HEK293 (cell line): ENCODE results near the gene APOC1.
A peak's percentile ranks its signal among the peaks of the same experiment; 100 is the strongest.

Source experiments
- CTCF ChIA-PET: fragments of 350-600 bp; formaldehyde crosslinking; extraction: SDS; loops from one replicate; lab custom pipeline; 2021; ENCODE audit warnings: antibody characterized with exemption; lab: Yijun Ruan, JAX
- POLR2A ChIA-PET: fragments of 300-600 bp; formaldehyde crosslinking; extraction: SDS; loops from one replicate; lab custom pipeline; 2020; ENCODE audit warnings: antibody characterized with exemption, inconsistent platforms; lab: Yijun Ruan, JAX
- H3K27ac ChIP-seq: fragments of 200-500 bp; sonication (Bioruptor generic); 2 replicates; pipeline ENCODE4 v1.5.1; 2014; ENCODE audit warnings: low read depth, low read length, control low read depth, inconsistent platforms; ENCODE audit errors: extremely low read depth
- H3K36me3 ChIP-seq, 2 experiments: fragments of 200-500 bp in 1 of 2; sonication (Bioruptor generic) in 1 of 2; 1 replicate in 1 of 2; 2 replicates in 1 of 2; pipeline ENCODE4 v1.5.1; 2014 to 2017; ENCODE audit warnings: inconsistent platforms in 2 of 2, low read length in 2 of 2; ENCODE audit not compliant: control insufficient read depth in 2 of 2, insufficient read depth in 1 of 2
- H3K4me1 ChIP-seq: fragments of 200-500 bp; sonication (Bioruptor generic); 2 replicates; pipeline ENCODE4 v1.5.1; 2014; ENCODE audit warnings: mild to moderate bottlenecking, low read length, inconsistent platforms; ENCODE audit not compliant: control insufficient read depth, insufficient read depth
- H3K4me3 ChIP-seq: 2 replicates; pipeline ENCODE4 v1.5.1; 2011; ENCODE audit warnings: low read depth, mild to moderate bottlenecking, control low read depth, low read length, moderate library complexity
- H3K9me3 ChIP-seq: fragments of 200-500 bp; sonication (Bioruptor generic); 2 replicates; pipeline ENCODE4 v1.5.1; 2014; ENCODE audit warnings: low read depth, low read length, inconsistent platforms; ENCODE audit not compliant: control insufficient read depth, insufficient read depth
- GFI1B ChIP-seq: fragments of 450-650 bp; formaldehyde crosslinking; IDR thresholded peaks from 2 replicates; pipeline ENCODE4 v1.5.1; 2016; ENCODE audit warnings: missing biosample characterization, missing genetic modification characterization
- SCRT1 ChIP-seq: fragments of 450-650 bp; formaldehyde crosslinking; IDR thresholded peaks from 2 replicates; pipeline ENCODE4 v1.5.1; 2016; ENCODE audit warnings: missing biosample characterization, missing genetic modification characterization, borderline replicate concordance
- SCRT2 ChIP-seq: fragments of 450-650 bp; formaldehyde crosslinking; IDR thresholded peaks from 2 replicates; pipeline ENCODE4 v1.5.1; 2016; ENCODE audit warnings: missing biosample characterization, missing genetic modification characterization
- ZBTB48 ChIP-seq: fragments of 450-650 bp; formaldehyde crosslinking; IDR thresholded peaks from 2 replicates; pipeline ENCODE4 v1.5.1; 2016; ENCODE audit warnings: missing biosample characterization, missing genetic modification characterization
- ZBTB8A ChIP-seq: fragments of 450-650 bp; formaldehyde crosslinking; IDR thresholded peaks from 2 replicates; pipeline ENCODE4 v1.5.1; 2016; ENCODE audit warnings: missing biosample characterization, missing genetic modification characterization
- ZNF112 ChIP-seq: fragments of 450-650 bp; formaldehyde crosslinking; IDR thresholded peaks from 2 replicates; pipeline ENCODE4 v1.5.0; 2017; ENCODE audit warnings: missing biosample characterization, missing genetic modification characterization
- ZNF514 ChIP-seq: fragments of 450-650 bp; formaldehyde crosslinking; IDR thresholded peaks from 2 replicates; pipeline ENCODE4 v1.5.1; 2016; ENCODE audit warnings: missing biosample characterization, missing genetic modification characterization
- ZNF521 ChIP-seq: fragments of 450-650 bp; formaldehyde crosslinking; IDR thresholded peaks from 2 replicates; pipeline ENCODE4 v1.5.1; 2017; ENCODE audit warnings: missing biosample characterization, mild to moderate bottlenecking, missing genetic modification characterization
- ZNF654 ChIP-seq: fragments of 450-650 bp; formaldehyde crosslinking; IDR thresholded peaks from 2 replicates; pipeline ENCODE4 v1.5.1; 2016; ENCODE audit warnings: low read depth, missing biosample characterization, missing genetic modification characterization
- ZNF747 ChIP-seq: fragments of 450-650 bp; formaldehyde crosslinking; IDR thresholded peaks from 2 replicates; pipeline ENCODE4 v1.5.1; 2016; ENCODE audit warnings: missing biosample characterization, missing genetic modification characterization
- TF ChIP-seq, protein P1 (sequence below): fragments of 450-650 bp; formaldehyde crosslinking; IDR thresholded peaks from 2 replicates; pipeline ENCODE4 v1.5.1; 2016; ENCODE audit warnings: missing biosample characterization, missing genetic modification characterization
- TF ChIP-seq, protein P2 (sequence below): fragments of 450-650 bp; formaldehyde crosslinking; IDR thresholded peaks from 2 replicates; pipeline ENCODE4 v1.5.1; 2016; ENCODE audit warnings: missing biosample characterization, missing genetic modification characterization
- TF ChIP-seq, protein P3 (sequence below): fragments of 450-650 bp; formaldehyde crosslinking; IDR thresholded peaks from 2 replicates; pipeline ENCODE4 v1.5.1; 2016; ENCODE audit warnings: missing biosample characterization, missing genetic modification characterization

The APOC1 gene

DNA sequence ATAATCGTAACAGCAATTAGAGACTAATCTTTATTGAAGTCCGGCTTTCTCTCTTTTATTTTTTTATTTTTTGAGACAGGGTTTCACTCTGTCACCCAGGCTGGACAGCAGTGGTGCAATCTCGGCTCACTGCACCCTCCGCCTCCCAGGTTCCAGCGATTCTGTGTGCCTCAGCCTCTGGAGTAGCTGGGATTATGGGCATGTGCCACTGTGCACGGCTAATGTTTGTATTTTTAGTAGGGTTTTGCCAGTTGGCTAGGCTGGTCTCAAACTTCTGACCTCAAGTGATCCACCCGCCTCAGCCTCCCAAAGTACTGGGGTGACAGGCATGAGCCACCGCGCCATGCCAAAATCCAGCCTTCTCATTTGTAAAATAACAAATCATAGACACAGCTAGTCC lies 35.1 kb downstream of the APOC1 start (continued):
- TF ChIP-seq, protein P1, sequence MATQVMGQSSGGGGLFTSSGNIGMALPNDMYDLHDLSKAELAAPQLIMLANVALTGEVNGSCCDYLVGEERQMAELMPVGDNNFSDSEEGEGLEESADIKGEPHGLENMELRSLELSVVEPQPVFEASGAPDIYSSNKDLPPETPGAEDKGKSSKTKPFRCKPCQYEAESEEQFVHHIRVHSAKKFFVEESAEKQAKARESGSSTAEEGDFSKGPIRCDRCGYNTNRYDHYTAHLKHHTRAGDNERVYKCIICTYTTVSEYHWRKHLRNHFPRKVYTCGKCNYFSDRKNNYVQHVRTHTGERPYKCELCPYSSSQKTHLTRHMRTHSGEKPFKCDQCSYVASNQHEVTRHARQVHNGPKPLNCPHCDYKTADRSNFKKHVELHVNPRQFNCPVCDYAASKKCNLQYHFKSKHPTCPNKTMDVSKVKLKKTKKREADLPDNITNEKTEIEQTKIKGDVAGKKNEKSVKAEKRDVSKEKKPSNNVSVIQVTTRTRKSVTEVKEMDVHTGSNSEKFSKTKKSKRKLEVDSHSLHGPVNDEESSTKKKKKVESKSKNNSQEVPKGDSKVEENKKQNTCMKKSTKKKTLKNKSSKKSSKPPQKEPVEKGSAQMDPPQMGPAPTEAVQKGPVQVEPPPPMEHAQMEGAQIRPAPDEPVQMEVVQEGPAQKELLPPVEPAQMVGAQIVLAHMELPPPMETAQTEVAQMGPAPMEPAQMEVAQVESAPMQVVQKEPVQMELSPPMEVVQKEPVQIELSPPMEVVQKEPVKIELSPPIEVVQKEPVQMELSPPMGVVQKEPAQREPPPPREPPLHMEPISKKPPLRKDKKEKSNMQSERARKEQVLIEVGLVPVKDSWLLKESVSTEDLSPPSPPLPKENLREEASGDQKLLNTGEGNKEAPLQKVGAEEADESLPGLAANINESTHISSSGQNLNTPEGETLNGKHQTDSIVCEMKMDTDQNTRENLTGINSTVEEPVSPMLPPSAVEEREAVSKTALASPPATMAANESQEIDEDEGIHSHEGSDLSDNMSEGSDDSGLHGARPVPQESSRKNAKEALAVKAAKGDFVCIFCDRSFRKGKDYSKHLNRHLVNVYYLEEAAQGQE: no peak
- no peak for TF ChIP-seq ZNF112 (tag by site-specific recombination)

DNA sequence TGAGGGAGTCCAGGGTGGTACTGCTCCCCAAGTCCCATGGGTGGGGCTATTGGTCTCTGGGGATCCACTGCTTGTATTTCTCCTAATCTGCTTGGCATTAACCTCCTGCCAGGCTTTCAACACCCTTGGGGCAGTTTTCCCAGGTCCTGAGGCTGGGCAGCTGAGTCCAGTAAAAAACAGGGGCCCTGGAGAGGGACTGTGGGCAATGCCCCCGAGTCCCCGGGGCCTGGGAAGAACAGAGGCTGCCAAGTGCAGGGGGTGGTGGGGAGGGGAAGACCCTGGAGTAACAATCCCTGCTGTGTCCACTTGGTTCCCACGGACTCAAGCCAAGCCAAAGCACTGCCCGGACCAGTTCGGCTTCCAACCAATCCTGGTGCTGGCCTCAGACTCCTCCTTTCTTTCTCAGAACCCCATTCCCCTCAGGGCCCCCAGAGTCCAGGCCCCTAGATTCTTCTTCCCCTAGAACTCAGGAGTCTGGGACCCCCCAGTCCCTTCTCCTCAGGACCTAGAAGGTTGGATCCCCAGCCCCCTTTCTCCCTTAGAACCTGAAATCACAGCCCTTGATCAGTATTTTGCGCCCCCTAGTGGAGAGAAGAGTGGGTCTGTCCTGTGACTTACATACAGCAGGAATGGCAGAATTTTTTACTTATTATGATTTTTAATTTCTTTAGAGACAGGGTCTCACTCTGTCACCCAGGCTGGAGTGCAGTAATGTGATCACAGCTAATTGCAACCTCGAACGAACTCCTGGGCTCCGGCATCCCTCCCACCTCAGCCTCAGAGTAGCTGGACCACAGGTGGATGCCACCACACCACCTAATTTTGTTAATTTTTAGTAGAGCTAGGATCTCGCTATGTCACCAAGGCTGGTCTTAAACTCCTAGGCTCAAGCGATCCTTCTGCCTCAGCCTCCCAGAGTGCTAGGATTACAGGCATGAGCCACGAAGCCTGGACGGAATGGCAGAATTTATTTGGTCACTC lies 37.1 kb downstream of the APOC1 start:
- peaks cover 3 to 4% of the 10 kb centered on the region in 2 experiments; a peak in 2 of 3 replicates for H3K36me3 ChIP-seq
- no peak overlapping the region for H3K27ac ChIP-seq
- H3K9me3 ChIP-seq: no peaks in the 10 kb centered on the region
- POLR2A ChIA-PET: interaction anchor here (0.6 kb wide), 1 partner anchor 46 kb away, joined by 3 read pairs; no protein-coding TSS in a partner anchor
- peaks cover 9% of the 10 kb centered on the region for H3K4me1 ChIP-seq
- CTCF ChIA-PET: interaction anchor here (0.5 to 5.1 kb wide), 35 partner anchors 9 to 1677 kb away, joined by 3 to 101 read pairs (median 4); partner anchors contain the start of gene APOE
- H3K4me3 ChIP-seq: no peak overlapping the region
- 0 out of 2 replicates have a peak, but pooled peaks have one; percentile 24 for TF ChIP-seq SCRT1
- TF ChIP-seq ZNF521 (tag by site-specific recombination): no peak
- TF ChIP-seq GFI1B (tag by site-specific recombination): peak; percentile 70
- TF ChIP-seq ZNF654 (tag by site-specific recombination): peak; percentile 38
- no peak for TF ChIP-seq ZNF747
- TF ChIP-seq SCRT2 (tag by site-specific recombination): peak; percentile 64; the same call in 1 of the 2 replicates
- TF ChIP-seq, protein P2, sequence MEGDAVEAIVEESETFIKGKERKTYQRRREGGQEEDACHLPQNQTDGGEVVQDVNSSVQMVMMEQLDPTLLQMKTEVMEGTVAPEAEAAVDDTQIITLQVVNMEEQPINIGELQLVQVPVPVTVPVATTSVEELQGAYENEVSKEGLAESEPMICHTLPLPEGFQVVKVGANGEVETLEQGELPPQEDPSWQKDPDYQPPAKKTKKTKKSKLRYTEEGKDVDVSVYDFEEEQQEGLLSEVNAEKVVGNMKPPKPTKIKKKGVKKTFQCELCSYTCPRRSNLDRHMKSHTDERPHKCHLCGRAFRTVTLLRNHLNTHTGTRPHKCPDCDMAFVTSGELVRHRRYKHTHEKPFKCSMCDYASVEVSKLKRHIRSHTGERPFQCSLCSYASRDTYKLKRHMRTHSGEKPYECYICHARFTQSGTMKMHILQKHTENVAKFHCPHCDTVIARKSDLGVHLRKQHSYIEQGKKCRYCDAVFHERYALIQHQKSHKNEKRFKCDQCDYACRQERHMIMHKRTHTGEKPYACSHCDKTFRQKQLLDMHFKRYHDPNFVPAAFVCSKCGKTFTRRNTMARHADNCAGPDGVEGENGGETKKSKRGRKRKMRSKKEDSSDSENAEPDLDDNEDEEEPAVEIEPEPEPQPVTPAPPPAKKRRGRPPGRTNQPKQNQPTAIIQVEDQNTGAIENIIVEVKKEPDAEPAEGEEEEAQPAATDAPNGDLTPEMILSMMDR: peak; percentile 62
- TF ChIP-seq ZBTB8A (tag by site-specific recombination): no peak

DNA sequence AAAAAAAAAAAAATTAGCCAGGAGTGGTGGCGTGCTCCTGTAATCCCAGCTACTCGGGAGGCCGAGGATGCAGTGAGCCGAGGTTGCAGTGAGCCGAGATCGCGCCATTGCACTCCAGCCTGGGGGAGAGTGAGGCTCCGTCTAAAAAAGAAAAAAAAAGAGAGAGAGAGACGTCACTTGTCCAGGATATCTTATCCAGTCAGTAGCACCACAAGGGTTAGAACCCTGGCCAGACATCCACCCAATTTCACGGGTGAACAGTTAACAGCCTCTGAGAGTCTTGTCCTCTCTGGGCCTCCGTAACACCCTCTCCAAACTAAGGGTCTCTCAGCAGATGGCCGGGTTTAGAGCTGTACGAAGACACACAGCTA lies 39.9 kb downstream of the APOC1 start:
- H3K9me3 ChIP-seq: no peaks in the 10 kb centered on the region
- POLR2A ChIA-PET: interaction anchor here (0.7 to 2.1 kb wide), 14 partner anchors 12 to 292 kb away, joined by 3 to 14 read pairs (median 4); partner anchors contain the start of genes BLOC1S3, EXOC3L2, GEMIN7 and TOMM40
- CTCF ChIA-PET: interaction anchor here (0.5 to 5.1 kb wide), 10 partner anchors 18 to 265 kb away, joined by 3 to 101 read pairs (median 4); partner anchors contain the start of genes APOE and NECTIN2
- TF ChIP-seq ZNF514: no peak
- 0 out of 2 replicates have a peak, but pooled peaks have one; percentile 4 for TF ChIP-seq ZBTB48 (tag by site-specific recombination)
- TF ChIP-seq, protein P3, sequence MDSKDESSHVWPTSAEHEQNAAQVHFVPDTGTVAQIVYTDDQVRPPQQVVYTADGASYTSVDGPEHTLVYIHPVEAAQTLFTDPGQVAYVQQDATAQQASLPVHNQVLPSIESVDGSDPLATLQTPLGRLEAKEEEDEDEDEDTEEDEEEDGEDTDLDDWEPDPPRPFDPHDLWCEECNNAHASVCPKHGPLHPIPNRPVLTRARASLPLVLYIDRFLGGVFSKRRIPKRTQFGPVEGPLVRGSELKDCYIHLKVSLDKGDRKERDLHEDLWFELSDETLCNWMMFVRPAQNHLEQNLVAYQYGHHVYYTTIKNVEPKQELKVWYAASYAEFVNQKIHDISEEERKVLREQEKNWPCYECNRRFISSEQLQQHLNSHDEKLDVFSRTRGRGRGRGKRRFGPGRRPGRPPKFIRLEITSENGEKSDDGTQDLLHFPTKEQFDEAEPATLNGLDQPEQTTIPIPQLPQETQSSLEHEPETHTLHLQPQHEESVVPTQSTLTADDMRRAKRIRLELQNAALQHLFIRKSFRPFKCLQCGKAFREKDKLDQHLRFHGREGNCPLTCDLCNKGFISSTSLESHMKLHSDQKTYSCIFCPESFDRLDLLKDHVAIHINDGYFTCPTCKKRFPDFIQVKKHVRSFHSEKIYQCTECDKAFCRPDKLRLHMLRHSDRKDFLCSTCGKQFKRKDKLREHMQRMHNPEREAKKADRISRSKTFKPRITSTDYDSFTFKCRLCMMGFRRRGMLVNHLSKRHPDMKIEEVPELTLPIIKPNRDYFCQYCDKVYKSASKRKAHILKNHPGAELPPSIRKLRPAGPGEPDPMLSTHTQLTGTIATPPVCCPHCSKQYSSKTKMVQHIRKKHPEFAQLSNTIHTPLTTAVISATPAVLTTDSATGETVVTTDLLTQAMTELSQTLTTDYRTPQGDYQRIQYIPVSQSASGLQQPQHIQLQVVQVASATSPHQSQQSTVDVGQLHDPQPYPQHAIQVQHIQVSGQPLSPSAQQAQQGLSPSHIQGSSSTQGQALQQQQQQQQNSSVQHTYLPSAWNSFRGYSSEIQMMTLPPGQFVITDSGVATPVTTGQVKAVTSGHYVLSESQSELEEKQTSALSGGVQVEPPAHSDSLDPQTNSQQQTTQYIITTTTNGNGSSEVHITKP (tag by site-specific recombination): peak; percentile 75
- H3K4me3 ChIP-seq: peak overlapping the region; percentile 51
- H3K36me3 ChIP-seq: peaks cover 13% of the 10 kb centered on the region in 2 experiments; a peak in 2 of 3 replicates
- H3K4me1 ChIP-seq: peaks cover 13% of the 10 kb centered on the region
- peak overlapping the region; percentile 74 for H3K27ac ChIP-seq
